ENCODE data around the gene GTF2B. TPM values are rescaled to one million over a fixed set of nuclear protein-coding genes. Genes with fewer than 3 reads are reported as not detected.

GTF2B gene
- total RNA-seq, 2 experiments from 2014 or later = 82.6 to 86.4 TPM

DNA sequence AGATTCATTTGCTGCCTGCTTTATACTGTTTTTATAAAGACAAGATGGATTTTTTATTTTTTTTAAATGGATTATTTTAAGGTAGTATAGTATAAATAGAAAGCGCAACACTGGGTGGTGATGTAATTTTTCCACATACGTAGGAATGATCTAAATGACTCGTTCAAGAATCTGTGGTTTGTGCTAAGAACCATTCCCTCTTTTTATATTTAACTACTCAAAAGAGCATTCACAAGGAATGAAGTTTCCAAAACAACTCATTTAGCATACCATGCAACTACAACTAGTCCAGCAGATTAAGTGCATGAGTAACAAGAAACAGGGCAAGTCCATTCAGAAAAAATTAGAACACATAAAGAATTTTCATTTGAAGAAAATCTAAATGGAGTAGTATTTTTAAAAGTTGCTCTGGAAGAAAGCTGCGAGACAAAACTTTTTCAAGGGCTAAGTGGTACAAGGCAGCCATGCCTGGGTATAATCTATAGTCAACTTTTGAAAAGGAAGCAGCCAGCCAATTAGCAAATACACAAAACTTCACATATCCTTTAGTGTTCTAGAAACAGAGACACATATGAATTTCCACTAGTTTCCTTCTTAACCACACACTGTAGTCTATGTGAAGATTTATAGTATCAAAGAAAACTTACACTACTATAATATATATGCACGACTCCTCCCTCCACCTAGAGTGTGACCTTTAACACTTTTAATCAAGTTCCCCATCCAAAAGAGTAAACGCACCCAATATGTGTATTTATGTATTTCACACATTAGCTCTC, 23.4 kb downstream of the GTF2B start:
- no peaks in the 10 kb centered on the region for H3K9me3 ChIP-seq (ENCODE audit: control insufficient read depth in 1 of 2, insufficient read depth in 1 of 2, low read length in 2 of 2)
- ATAC-seq (ENCODE audit: poor library complexity) (peak; percentile 33), DNase-seq (no peak)
- TF ChIP-seq, protein P1, sequence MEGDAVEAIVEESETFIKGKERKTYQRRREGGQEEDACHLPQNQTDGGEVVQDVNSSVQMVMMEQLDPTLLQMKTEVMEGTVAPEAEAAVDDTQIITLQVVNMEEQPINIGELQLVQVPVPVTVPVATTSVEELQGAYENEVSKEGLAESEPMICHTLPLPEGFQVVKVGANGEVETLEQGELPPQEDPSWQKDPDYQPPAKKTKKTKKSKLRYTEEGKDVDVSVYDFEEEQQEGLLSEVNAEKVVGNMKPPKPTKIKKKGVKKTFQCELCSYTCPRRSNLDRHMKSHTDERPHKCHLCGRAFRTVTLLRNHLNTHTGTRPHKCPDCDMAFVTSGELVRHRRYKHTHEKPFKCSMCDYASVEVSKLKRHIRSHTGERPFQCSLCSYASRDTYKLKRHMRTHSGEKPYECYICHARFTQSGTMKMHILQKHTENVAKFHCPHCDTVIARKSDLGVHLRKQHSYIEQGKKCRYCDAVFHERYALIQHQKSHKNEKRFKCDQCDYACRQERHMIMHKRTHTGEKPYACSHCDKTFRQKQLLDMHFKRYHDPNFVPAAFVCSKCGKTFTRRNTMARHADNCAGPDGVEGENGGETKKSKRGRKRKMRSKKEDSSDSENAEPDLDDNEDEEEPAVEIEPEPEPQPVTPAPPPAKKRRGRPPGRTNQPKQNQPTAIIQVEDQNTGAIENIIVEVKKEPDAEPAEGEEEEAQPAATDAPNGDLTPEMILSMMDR (IDR thresholded peaks at IDR 0.05) = no peak
- CTCF ChIA-PET = interaction anchor here (1.3 kb wide), 1 partner anchor 9 kb away, joined by 4 read pairs; no protein-coding TSS in a partner anchor
- no peaks in the 10 kb centered on the region for H3K27me3 ChIP-seq (ENCODE audit: control insufficient read depth in 1 of 2, insufficient read depth in 2 of 2, low read length in 2 of 2)
- Mint-ChIP-seq H3K36me3 (ENCODE audit: low read depth) (peaks cover 48% of the 10 kb centered on the region), H3K4me1 (ENCODE audit: low read depth) (peaks cover 67% of the 10 kb centered on the region), H3K27ac (peak overlapping the region; percentile 23), H3K4me3 (peak overlapping the region; percentile 35), H3K27me3 (no peaks in the 10 kb centered on the region), H3K9me3 (no peaks in the 10 kb centered on the region)
- no peak overlapping the region for H3K4me3 ChIP-seq (ENCODE audit: low read length)
- peaks cover 31% of the 10 kb centered on the region for H3K36me3 ChIP-seq (ENCODE audit: insufficient read depth, low read length)
- intact Hi-C loops (cut with DNase I, micrococcal nuclease) = no loop called here
- POLR2A ChIA-PET = interaction anchor here (1.2 kb wide), 1 partner anchor 24 kb away, joined by 3 read pairs; the partner anchor contains the start of gene GTF2B
- no peak overlapping the region for H3K27ac ChIP-seq (ENCODE audit: low read depth in 1 of 2, low read length in 2 of 2)
- peaks cover 21% of the 10 kb centered on the region for H3K4me1 ChIP-seq (ENCODE audit: insufficient read depth, low read length)

DNA sequence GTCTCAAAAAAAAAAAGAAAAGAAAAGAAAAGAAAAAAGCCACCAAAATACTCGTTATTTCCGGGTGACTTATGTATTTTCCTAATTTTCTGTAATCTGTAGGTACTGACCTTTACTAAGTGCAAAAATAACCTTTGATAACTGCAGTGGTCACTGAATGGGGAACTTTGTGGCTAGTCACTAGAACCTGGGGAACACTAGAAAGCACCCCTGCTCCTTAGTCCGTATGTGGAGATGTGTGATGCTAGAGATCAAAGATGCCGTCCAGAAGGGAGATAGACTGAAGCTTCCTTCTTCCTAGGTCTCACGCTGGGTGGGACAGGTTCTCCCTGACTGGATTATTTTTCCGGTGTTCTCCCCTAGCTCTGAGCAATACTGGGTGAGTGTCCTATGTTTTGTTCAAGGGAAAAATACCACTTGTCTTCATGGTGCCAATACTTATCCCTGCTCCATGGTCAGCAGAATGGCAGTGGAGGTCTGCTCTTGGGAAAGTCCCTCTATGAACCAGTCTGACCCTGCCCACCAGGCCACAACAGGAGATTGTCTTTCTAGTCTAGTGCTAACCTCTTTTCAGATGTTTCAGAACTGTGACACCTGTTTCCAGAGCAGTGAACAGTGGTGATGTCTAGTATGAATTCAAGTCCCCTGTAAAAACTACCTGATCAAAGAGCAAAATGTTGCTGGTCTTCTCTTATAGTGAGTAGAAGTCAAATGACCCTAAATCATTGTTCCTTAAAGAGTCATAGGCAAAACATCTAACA, 39.9 kb downstream of the GTF2B start:
- Histone ChIP-seq H3K36me3 (ENCODE audit: insufficient read depth, low read length) (peaks cover 49% of the 10 kb centered on the region), H3K4me3 (ENCODE audit: low read length) (no peak overlapping the region), H3K9me3 (ENCODE audit: control insufficient read depth in 1 of 2, insufficient read depth in 1 of 2, low read length in 2 of 2) (no peaks in the 10 kb centered on the region), H3K27ac (ENCODE audit: low read depth in 1 of 2, low read length in 2 of 2) (no peak overlapping the region), H3K27me3 (ENCODE audit: control insufficient read depth in 1 of 2, insufficient read depth in 2 of 2, low read length in 2 of 2) (no peaks in the 10 kb centered on the region), H3K4me1 (ENCODE audit: insufficient read depth, low read length) (no peaks in the 10 kb centered on the region)
- H3K9me3 Mint-ChIP-seq = no peaks in the 10 kb centered on the region
- TF ChIP-seq, protein P1 (IDR thresholded peaks at IDR 0.05) = no peak
- no peaks in the 10 kb centered on the region for H3K27me3 Mint-ChIP-seq
- POLR2A ChIA-PET = no interaction called here
- CTCF ChIA-PET = no interaction called here
- no peaks in the 10 kb centered on the region for H3K4me1 Mint-ChIP-seq (ENCODE audit: low read depth)
- peaks cover 59% of the 10 kb centered on the region for H3K36me3 Mint-ChIP-seq (ENCODE audit: low read depth)
- ATAC-seq (ENCODE audit: poor library complexity) (no peak), DNase-seq (no peak)
- intact Hi-C loops (cut with DNase I, micrococcal nuclease) = no loop called here
- peak overlapping the region; percentile 57 for H3K27ac Mint-ChIP-seq
- H3K4me3 Mint-ChIP-seq = no peak overlapping the region

DNA sequence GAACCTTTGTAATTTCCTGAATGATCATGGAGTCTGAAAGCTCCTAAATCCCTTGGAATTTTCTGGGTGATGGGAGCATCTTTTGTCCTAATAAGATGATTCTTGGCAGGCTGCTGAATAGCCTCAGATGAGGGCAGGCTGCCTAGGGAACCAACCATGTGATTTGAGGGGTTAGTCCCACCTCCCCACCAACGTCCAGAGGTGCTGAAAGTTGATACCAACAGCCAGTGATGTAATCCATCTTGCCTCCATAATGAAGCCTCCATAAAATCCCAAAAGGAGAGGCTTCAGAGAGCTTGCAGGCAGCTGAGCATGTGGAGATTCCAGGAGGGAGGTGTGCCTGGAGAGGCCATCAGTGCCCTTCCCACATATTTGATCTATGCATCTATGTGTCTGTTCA, 43.7 kb downstream of the GTF2B start:
- no peaks in the 10 kb centered on the region for H3K27me3 ChIP-seq (ENCODE audit: control insufficient read depth in 1 of 2, insufficient read depth in 2 of 2, low read length in 2 of 2)
- H3K36me3 Mint-ChIP-seq (ENCODE audit: low read depth) = peaks cover 24% of the 10 kb centered on the region
- H3K4me1 Mint-ChIP-seq (ENCODE audit: low read depth) = no peaks in the 10 kb centered on the region
- no peak overlapping the region for H3K4me3 Mint-ChIP-seq
- intact Hi-C loops (cut with DNase I, micrococcal nuclease) = no loop called here
- DNase-seq (no peak), ATAC-seq (ENCODE audit: poor library complexity) (no peak)
- no peaks in the 10 kb centered on the region for H3K9me3 ChIP-seq (ENCODE audit: control insufficient read depth in 1 of 2, insufficient read depth in 1 of 2, low read length in 2 of 2)
- H3K36me3 ChIP-seq (ENCODE audit: insufficient read depth, low read length) = peaks cover 15% of the 10 kb centered on the region
- H3K9me3 Mint-ChIP-seq = no peaks in the 10 kb centered on the region
- no peak overlapping the region for H3K27ac Mint-ChIP-seq
- TF ChIP-seq, protein P1 (IDR thresholded peaks at IDR 0.05) = no peak
- POLR2A ChIA-PET = interaction anchor here (1.1 kb wide), 1 partner anchor 13 kb away, joined by 3 read pairs; no protein-coding TSS in a partner anchor
- no peak overlapping the region for H3K4me3 ChIP-seq (ENCODE audit: low read length)
- no peak overlapping the region for H3K27ac ChIP-seq (ENCODE audit: low read depth in 1 of 2, low read length in 2 of 2)
- CTCF ChIA-PET = no interaction called here
- H3K27me3 Mint-ChIP-seq = no peaks in the 10 kb centered on the region
- H3K4me1 ChIP-seq (ENCODE audit: insufficient read depth, low read length) = no peaks in the 10 kb centered on the region
